GM21381 (cell line): ENCODE data around the gene CEACAM19.
"Not testable (repeated sequence)": the region's sequence is repeated elsewhere in the genome, so short reads cannot be mapped to it uniquely, and the experiment has no call there.

Experiments
- ATAC-seq: cut with Tn5 transposase; IDR thresholded peaks from one replicate; pipeline ENCODE4 v1.9.1; 2021; ENCODE audit warnings: mild to moderate bottlenecking, moderate library complexity; ENCODE audit not compliant: unreplicated experiment

The CEACAM19 gene, protein sequence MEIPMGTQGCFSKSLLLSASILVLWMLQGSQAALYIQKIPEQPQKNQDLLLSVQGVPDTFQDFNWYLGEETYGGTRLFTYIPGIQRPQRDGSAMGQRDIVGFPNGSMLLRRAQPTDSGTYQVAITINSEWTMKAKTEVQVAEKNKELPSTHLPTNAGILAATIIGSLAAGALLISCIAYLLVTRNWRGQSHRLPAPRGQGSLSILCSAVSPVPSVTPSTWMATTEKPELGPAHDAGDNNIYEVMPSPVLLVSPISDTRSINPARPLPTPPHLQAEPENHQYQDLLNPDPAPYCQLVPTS

DNA sequence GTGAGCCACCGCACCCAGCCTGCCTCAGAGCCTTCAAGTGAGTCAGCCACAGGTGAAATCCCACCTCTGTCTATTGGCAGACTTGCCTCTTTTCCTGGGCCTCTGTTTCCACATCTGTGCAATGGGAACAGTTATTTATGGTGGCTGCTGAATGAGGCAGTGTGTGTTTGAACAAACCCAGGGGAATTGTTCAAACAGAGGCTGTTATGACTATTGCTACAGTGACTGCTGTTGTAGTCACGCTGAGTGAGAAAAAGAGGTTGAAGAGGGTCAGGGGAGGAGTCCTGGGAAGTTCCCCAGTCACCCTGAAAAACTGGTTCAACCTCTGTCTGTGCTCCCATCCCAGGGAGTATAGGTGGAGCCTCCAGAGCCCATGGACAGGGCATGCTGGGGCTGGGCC lies at the start of gene CEACAM19:
TSS of gene CEACAM19 (plus strand) at position 83 of the 400 bp plus-strand sequence. CDS start 450 bp downstream, outside the sequence.
- ATAC-seq: no peak

DNA sequence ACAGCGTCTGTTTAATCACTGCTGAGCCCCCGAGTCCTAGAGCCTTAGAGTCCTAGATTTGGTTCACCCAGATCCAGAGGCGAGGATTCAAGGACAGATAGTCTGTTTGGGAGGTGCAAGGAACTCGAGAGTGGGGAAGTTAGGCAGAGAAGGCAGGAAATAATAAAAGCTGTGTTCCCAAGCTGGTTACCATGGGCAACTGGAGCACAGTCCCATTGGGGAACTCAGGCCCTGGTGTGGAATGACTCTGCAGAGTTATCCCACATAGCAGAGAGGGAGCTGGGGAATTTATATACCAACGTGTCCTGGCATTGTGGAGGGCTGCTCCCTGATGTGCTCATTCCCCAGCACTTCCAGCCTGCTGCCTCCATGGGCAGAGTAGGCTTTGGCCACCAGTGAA lies 48.2 kb upstream of the CEACAM19 start:
- no peak for ATAC-seq

DNA sequence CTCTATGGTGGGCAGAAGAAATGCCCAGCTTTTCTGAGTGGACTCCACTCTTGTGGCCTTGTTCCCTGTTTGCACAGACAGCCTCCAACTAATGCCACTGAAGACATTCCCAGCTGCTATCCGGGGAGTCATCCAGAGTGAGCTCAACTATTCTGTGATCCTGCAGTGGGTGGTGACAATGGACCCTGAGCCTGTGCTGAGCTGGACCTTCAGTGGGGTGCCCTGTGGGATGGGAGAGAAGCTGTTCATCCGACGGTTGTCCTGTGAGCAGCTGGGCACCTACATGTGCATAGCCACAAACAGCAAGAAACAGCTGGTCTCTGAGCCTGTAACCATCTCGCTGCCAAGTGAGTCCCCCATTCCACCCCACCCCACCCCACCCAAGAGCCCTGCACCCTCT lies 47.7 kb upstream of the CEACAM19 start:
- ATAC-seq: no peak

GRCh38 chr19:44624840-44625354 lies 46.4 kb upstream of the CEACAM19 start:
- no peak for ATAC-seq

DNA sequence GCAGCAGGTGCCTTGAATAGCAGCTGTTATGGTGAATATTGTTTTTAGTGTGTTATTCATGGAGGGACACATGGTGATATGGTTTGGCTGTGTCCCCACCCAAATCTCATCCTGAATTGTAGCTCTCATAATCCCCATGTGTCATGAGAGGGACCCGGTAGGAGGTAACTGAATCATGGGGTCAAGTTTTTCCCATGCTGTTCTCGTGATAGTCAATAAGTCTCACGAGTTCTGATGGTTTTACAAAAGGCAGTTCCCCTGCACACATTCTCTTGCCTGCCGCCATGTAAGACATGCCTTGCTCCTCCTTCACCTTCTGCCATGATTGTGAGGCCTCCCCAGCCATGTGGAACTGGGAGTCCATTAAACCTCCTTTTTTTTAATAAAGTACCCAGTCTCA lies 45.6 kb upstream of the CEACAM19 start:
- ATAC-seq: not testable (repeated sequence)

GRCh38 chr19:44626048-44626624 lies 45.1 kb upstream of the CEACAM19 start:
- no peak for ATAC-seq

DNA sequence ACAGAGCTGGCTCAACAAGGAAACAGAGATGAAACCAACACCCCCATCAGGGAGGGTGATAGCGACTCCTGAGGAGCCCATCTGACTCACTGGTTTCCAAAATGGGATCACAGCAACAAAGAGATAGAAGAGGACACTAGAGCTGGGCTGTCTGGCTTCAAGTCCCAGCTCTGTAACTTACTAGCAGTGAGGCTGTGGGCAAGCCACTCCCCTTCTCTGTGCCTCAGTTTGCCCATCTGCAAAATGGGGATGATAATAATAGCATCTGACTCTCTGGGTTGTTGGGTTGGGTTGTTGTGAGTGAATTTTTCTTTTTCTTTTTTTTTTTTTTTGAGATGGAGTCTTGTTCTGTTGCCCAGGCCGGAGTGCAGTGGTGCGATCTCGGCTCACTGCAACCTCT lies 43.7 kb upstream of the CEACAM19 start:
- ATAC-seq: no peak

GRCh38 chr19:44628793-44629192 lies 42.5 kb upstream of the CEACAM19 start:
- no peak for ATAC-seq

DNA sequence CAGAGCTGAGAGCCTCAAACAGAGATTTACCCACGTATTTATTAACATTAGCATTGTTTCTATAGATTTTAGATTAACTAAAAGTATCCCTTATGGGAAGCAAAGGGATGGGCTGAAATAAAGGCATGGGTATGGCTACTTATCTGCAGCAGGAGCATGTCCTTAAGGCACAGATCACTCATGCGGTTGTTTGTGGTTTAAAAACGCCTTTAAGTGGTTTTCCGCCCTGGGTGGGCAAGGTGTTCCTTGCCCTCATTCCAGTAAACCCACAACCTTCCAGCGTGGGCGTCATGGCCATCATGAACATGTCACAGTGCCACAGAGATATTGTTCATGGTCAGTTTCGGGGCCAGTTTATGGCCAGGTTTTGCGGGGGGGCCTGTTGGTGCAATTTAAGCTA lies 39.7 kb upstream of the CEACAM19 start:
- ATAC-seq: not testable (repeated sequence)

GRCh38 chr19:44634058-44634457 lies 37.2 kb upstream of the CEACAM19 start:
- ATAC-seq: not testable (repeated sequence)

GRCh38 chr19:44634785-44635184 lies 36.5 kb upstream of the CEACAM19 start:
- ATAC-seq: no peak

DNA sequence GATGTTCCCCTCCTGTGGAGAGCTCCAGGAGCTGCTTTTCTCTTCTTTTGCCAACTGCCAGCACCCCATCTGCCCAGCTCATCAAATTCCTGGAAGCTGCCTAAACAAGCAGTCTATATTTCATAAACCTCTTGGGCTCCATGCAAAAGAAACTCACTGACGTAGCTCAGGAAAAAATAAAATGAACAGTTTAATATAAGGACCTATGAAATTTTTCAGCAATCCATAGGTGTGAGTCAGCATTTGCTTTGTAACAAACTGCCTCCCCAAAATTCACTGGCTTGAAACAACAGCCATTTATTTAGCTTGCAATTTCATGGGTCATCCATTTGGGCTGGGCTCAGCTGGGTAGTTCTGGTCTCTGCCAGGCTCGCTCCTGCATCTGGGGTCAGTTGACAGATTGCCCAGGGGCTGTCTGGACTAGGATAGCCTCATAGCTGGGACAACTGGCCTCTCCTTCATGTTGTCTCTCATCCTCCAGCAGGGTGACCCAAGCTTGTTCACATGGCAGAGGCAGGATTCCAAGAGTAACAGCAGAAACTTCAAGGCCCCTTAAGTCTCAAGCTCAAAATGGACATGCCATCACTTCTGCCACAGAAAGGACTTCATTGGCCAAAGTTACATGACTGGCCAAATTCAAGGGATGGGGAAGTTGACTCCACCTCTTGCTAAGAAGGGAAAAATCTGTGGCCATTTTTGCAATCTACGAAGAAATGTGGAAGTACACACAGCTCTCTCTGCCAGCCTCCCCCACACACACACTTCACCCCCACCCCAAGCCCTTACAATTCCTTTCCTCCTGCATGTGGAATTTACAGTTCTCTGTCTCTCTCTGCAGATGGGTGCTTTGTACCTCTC lies 35.5 kb upstream of the CEACAM19 start:
- no peak for ATAC-seq

- ATAC-seq: no peak
Measured at GRCh38 chr19:44636439-44637389, 34.6 kb upstream of the CEACAM19 start.

- no peak for ATAC-seq
Measured at GRCh38 chr19:44637390-44637764, 33.9 kb upstream of the CEACAM19 start.

GRCh38 chr19:44640518-44640917 lies 30.8 kb upstream of the CEACAM19 start:
- ATAC-seq: no peak

- no peak for ATAC-seq
Measured at GRCh38 chr19:44641501-44642265, 29.6 kb upstream of the CEACAM19 start.

GRCh38 chr19:44642377-44642776 lies 28.9 kb upstream of the CEACAM19 start:
- ATAC-seq: no peak

DNA sequence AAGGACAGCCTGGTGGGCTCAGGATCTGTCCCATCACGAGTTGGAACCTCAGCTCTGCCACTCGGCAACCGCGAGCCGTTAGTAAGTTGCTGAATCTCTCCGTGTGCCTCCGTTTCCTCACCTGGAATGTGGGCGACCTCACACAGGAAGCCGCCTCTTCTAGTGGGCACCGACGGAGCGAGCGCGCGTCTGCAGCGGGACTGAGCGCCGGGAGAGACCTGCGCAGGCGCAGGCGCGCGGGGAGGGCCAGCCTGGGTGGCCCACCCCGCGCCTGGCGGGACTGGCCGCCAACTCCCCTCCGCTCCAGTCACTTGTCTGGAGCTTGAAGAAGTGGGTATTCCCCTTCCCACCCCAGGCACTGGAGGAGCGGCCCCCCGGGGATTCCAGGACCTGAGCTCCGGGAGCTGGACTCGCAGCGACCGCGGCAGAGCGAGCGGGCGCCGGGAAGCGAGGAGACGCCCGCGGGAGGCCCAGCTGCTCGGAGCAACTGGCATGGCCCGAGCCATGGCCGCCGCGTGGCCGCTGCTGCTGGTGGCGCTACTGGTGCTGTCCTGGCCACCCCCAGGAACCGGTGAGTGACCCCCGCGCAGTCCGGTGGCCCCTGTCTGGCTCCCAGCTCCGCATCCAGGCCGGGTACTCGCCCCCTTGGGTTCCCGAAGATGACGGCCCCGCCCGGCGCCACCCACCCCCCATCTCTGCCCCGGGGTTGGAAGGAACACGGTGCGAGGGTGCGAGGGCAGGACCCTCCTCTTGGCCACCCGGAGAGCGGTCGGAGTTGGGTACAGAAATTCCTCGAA lies 27.5 kb upstream of the CEACAM19 start, which contains the start of gene PVR:
TSS of gene PVR (plus strand) at position 306 of the 797 bp plus-strand sequence. CDS start at position 493, 187 bp downstream.
- no peak for ATAC-seq
